ENCODE measurements around the gene HPGD.

The HPGD gene

DNA sequence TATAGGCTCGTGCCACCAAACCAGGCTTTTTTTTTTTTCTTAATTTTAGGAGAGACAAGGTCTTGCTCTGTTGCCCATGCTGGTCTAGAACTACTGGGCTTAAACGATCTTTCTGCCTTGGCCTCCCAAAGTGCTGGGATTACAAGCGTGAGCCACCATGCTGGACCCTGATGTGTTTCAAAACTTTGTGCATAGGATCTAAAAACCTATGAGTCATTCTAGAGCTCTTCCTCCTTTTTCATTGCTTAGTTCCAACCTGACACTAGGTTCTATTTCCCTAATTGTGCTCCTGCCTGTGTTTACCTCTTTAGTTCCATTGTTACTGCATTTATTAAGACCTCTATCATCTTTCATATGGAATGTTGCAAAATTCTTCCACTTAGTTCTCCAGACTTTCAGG is 57.3 kb downstream of the HPGD start:
- DNase-seq: no peak

DNA sequence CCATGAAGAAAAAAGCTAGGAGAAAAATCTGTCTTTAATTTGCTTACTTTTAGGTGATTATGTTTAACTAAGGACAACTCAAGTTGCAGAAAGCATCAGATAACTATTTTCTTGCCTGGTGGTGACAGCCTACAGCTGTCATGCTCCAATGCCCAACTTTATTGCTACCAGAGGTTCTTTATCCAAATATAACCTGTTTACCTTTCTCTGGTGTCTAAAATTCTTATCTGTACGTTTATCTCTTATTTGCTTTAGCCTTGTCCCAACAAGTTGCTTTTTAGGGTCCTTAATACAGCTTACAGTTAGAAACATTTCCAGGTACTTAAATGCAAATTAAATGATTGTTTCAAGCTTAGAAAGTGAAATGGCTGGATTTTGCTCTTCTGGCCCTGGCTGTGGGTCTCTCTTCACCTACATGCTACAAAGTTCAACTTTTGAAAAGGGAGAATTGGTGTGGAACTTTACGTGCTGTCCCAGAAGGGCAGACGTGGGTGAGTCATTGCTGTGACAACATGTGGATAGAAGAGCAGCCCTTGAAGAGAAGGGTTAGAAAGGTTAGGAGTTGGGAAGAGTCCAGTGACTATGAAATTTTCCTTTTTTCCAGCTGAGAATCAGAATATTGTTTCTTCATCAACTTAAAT is 60.7 kb downstream of the HPGD start:
- DNase-seq: no peak

DNA sequence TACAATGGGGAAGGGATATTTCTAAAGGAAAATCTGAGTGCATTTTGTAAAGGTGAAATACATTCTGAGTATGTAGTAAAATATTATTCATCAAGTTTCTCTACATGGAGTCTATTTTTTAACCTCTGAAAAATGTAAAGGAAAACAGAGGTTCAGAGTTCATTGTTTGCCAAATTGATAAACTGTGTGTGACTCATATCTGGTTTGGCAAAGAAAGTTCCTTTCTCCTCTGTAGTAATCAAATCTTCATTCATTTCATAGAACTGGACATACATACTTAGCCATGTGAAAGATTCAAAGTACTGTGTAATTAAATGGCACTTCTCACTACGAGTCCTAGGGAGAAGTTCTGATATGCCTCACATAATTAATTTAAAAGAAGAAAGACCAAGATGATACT is 61.6 kb downstream of the HPGD start:
- DNase-seq: no peak

DNA sequence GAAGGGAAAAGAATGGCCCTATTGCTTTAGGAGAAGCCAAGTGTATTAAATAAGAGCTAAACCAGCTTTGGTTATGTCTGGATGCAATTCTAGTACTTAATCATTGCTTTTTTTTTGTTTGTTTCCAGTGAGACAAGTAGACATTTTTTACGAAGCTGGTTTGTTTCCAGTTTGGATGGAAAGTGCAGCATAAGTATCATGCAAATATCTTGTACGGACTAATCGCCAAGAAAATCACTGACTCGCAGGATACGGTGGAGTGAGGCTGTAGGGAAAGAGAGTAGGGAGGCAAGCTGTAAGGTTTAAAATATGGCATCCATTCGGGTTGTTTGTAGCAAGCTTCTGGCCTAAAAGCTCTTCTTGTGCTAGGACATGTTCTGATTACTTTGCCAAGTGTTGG is 64.8 kb downstream of the HPGD start:
- no peak for DNase-seq

DNA sequence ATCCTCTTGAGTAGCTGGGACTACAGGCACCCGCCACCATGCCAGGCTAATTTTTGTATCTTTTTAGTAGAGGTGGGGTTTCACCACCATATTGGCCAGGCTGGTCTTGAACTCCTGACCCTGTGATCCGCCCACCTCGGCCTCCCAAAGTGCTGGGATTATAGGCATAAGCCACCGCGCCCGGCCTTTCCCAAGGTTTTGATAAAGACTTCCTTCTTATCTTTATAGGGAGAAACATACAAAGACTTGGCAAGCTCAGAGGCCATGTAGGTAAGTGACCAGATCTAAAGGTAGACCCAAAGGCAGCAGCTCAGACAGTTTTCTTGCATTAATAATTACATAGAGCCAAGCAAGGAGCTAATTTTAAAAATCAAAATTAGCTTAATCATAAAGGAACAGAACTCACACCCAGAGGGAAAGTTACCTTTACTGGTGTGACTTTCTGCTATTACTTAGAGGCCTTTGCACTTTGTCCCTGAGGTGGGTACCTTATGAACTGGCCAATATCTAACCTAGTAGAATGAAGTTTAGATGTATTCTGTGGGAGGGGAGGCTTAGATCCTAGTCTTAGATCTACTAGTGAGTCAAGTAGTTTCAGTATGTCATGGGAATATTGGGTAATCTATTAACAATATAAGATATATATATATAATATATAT is 67.3 kb downstream of the HPGD start:
- DNase-seq: no peak

DNA sequence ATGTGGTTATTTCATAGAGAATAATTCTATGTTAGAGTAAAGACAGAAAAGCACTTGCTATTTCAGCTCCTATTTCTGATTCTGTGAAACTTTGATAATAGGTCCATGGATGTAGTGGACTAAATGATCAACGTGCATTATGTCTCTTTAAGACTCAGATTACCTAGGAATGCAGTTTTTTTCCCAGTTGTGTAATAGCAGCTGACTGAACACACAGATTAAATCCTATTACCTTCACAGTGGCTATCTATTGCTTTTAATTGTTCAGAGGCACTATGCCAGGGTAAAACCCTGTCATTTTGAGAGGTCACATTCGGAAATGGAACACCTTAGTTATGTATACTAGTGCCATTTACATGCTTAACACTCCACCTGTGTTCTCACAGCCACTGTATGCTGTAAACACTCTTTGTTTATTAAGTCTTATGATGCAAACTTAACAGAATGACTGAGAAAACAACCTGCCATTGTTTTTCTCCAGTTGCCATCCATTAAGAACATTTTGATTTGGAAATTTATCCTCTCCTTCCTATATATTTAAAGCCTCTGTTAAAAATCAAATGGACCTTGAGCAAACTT is 70.5 kb downstream of the HPGD start:
- no peak for DNase-seq

DNA sequence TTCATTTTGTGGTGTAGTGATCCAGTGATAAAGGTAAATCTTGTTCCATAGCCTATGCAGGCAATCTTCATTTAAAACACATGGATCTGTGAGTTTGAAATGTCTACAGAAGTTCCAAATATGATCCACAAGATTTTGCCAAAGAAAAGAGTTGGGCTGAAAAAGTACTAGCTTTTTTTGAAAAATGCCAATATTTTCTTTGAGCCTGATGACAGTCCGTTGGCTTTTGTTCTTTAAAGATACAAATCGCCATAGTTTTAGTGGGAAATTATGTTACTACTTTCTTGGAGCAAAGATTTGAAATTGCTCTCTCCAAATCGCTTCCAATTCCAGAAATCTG is 71.5 kb downstream of the HPGD start:
- no peak for DNase-seq

DNA sequence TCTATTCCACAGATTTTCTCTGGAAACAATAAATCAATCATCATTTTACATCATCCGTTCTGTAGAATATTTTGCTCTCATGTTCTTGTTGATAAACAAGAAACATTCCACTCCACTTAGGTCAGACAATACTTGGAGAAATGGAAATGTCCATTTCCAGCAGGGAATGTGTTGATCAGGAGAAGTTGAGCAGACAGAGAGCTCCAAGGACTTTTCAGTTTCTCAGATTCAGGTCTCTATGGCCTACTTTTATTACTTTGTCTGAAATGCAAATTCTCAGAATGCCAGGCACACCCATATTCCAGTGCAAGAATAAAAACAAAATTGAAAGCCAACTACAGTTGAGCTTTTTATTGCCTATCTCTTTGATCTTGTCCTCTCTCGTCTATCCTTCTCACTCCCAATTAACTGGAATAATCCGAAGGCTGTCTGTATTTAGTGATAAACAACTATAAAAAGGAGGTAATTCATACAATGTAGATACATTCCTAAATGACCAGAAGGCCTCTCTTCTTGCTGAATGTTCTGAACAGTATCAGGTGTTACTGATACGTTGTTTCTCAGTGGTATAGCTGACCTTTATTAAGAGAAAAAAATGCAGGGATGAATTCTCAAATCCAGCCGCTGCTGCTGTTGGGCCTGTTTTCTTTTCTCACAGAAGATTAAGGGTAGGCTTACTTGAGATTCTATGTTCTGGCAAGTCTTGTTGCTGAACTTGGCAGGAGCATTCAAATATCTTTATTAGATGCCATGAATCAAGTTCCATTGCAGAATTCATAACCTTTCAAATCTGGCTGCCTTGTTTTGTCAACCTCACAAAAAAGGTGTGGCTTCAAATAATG is 72.1 kb downstream of the HPGD start:
- no peak for DNase-seq

DNA sequence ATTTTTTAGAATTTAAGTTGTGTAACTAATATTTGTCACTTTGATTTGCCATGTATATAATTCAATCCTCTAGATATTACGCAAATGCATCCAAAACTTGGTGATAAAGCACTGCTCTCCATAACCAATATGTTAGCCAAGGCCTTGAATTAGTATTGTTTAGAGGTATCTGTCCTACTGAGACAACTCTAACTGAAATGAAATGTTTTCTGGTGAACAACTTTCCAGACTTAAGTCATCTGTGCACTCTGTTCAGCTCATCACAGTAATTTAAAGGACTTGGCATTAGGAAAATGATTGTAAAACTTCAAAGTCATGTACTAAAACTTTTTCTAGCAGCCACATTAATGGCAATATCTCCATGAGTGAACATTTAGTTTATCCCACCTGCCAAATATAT is 73.1 kb downstream of the HPGD start:
- no peak for DNase-seq

DNA sequence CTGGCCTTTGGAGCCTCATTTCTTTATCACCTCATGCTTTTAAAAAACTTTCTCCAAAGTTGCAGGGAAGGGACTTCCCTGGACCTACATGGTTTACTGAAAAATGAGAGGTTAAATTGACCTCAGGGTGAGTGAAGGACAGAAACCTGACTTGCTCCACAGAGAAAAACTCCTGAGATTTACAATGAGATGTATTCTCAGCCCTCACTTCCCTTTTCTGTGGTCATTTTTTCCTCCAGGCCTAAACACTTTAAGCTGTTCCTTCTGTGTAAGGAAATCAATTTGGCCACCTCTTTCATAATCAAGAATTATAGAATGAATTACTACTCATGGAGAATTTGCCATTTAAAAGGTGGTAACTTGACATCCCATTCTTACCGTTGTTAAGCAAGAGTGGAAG is 77.9 kb downstream of the HPGD start:
- no peak for DNase-seq
